ENCODE data around the gene CARD18.

Gene CARD18

DNA sequence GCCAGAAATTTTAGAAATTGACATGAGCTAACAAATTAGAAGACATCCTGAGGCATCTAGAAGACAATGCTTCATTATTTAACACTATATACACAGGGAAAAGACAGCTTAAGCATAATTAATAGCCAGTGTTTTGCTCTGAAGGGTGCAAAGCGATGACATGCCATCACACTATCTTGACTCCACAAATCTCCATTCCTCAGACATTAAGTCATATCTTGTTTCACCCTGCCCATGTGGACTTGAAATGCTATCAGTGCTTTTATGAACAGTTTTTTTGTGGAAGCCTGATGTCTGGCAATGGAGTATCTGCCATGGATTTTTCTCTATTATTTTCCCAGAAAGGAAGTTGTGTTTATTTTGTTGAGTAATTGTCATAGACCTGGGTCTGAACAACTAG lies 2.3 kb downstream of the CARD18 start:
- Histone ChIP-seq H3K4me3 (ENCODE audit: low read depth, low read length) (no peak overlapping the region), H3K36me3 (ENCODE audit: control insufficient read depth in 2 of 2, insufficient read depth in 1 of 2, low read length in 2 of 2) (no peaks in the 10 kb centered on the region), H3K9me3 (ENCODE audit: control insufficient read depth, insufficient read depth, low read depth, low read length) (no peaks in the 10 kb centered on the region), H3K27ac (ENCODE audit: extremely low read depth, low read depth, low read length) (no peak overlapping the region), H3K4me1 (ENCODE audit: control insufficient read depth, insufficient read depth, low read length) (no peaks in the 10 kb centered on the region)
- ChIA-PET CTCF (interaction anchor here (0.8 kb wide), 1 partner anchor 12 kb away, joined by 4 read pairs; no protein-coding TSS in a partner anchor), POLR2A (no interaction called here)
- TF ChIP-seq, protein P1, sequence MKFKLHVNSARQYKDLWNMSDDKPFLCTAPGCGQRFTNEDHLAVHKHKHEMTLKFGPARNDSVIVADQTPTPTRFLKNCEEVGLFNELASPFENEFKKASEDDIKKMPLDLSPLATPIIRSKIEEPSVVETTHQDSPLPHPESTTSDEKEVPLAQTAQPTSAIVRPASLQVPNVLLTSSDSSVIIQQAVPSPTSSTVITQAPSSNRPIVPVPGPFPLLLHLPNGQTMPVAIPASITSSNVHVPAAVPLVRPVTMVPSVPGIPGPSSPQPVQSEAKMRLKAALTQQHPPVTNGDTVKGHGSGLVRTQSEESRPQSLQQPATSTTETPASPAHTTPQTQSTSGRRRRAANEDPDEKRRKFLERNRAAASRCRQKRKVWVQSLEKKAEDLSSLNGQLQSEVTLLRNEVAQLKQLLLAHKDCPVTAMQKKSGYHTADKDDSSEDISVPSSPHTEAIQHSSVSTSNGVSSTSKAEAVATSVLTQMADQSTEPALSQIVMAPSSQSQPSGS (tag by site-specific recombination; IDR thresholded peaks at IDR 0.05; ENCODE audit: low read depth) = no peak
- no peak for TF ChIP-seq ZNF670 (tag by site-specific recombination; IDR thresholded peaks at IDR 0.05; ENCODE audit: low read depth)
- no peak for TF ChIP-seq ZNF155 (tag by site-specific recombination; IDR thresholded peaks at IDR 0.05)
- TF ChIP-seq, protein P2, sequence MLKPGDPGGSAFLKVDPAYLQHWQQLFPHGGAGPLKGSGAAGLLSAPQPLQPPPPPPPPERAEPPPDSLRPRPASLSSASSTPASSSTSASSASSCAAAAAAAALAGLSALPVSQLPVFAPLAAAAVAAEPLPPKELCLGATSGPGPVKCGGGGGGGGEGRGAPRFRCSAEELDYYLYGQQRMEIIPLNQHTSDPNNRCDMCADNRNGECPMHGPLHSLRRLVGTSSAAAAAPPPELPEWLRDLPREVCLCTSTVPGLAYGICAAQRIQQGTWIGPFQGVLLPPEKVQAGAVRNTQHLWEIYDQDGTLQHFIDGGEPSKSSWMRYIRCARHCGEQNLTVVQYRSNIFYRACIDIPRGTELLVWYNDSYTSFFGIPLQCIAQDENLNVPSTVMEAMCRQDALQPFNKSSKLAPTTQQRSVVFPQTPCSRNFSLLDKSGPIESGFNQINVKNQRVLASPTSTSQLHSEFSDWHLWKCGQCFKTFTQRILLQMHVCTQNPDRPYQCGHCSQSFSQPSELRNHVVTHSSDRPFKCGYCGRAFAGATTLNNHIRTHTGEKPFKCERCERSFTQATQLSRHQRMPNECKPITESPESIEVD (tag by site-specific recombination; IDR thresholded peaks at IDR 0.05) = no peak
- TF ChIP-seq ZNF677 (tag by site-specific recombination; IDR thresholded peaks at IDR 0.05) = no peak
- no peak for TF ChIP-seq ZNF555 (tag by site-specific recombination; conservative IDR thresholded peaks at IDR 0.05)
- TF ChIP-seq ZBTB48 (tag by site-specific recombination; IDR thresholded peaks at IDR 0.05) = no peak
- TF ChIP-seq ZNF114 (tag by site-specific recombination; IDR thresholded peaks at IDR 0.05) = no peak
- TF ChIP-seq ZNF202 (tag by site-specific recombination; IDR thresholded peaks at IDR 0.05; ENCODE audit: borderline replicate concordance) = no peak
- no peak for TF ChIP-seq ZBTB7A (tag by site-specific recombination; IDR thresholded peaks at IDR 0.05; ENCODE audit: low read depth)
- TF ChIP-seq ZIC2 (tag by site-specific recombination; IDR thresholded peaks at IDR 0.05) = no peak
- no peak for TF ChIP-seq ZNF248 (tag by site-specific recombination; IDR thresholded peaks at IDR 0.05)
- TF ChIP-seq, protein P3, sequence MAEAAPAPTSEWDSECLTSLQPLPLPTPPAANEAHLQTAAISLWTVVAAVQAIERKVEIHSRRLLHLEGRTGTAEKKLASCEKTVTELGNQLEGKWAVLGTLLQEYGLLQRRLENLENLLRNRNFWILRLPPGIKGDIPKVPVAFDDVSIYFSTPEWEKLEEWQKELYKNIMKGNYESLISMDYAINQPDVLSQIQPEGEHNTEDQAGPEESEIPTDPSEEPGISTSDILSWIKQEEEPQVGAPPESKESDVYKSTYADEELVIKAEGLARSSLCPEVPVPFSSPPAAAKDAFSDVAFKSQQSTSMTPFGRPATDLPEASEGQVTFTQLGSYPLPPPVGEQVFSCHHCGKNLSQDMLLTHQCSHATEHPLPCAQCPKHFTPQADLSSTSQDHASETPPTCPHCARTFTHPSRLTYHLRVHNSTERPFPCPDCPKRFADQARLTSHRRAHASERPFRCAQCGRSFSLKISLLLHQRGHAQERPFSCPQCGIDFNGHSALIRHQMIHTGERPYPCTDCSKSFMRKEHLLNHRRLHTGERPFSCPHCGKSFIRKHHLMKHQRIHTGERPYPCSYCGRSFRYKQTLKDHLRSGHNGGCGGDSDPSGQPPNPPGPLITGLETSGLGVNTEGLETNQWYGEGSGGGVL (tag by site-specific recombination; IDR thresholded peaks at IDR 0.05) = no peak
- TF ChIP-seq ZNF660 (tag by site-specific recombination; IDR thresholded peaks at IDR 0.05) = no peak
- TF ChIP-seq HOXD13 (CRISPR knock-in tag; IDR thresholded peaks at IDR 0.05; ENCODE audit: borderline replicate concordance) = no peak

DNA sequence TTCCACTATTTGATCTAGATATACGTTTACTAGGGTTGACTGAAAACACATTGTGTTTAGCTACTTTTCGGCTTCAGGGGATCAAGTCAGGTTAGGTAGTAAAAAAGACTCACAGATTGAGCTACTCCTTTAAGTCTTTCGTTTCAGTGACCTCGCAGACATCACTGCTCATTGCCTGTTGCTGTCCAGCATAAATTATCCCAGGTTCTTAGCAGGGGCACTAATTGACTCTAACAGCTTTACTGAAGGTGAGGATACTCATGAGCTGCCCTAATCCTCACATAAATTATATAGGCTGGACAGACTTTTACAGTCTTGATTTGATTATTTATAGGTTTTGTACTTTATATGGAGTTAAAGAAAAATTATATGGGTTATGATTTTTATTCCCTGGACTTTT lies 3.7 kb downstream of the CARD18 start:
- Histone ChIP-seq H3K27ac (ENCODE audit: extremely low read depth, low read depth, low read length) (no peak overlapping the region), H3K9me3 (ENCODE audit: control insufficient read depth, insufficient read depth, low read depth, low read length) (no peaks in the 10 kb centered on the region), H3K4me3 (ENCODE audit: low read depth, low read length) (no peak overlapping the region), H3K4me1 (ENCODE audit: control insufficient read depth, insufficient read depth, low read length) (no peaks in the 10 kb centered on the region), H3K36me3 (ENCODE audit: control insufficient read depth in 2 of 2, insufficient read depth in 1 of 2, low read length in 2 of 2) (no peaks in the 10 kb centered on the region)
- ChIA-PET CTCF (interaction anchor here (0.9 kb wide), 1 partner anchor 725 kb away, joined by 5 read pairs; no protein-coding TSS in a partner anchor), POLR2A (no interaction called here)
- TF ChIP-seq, protein P4, sequence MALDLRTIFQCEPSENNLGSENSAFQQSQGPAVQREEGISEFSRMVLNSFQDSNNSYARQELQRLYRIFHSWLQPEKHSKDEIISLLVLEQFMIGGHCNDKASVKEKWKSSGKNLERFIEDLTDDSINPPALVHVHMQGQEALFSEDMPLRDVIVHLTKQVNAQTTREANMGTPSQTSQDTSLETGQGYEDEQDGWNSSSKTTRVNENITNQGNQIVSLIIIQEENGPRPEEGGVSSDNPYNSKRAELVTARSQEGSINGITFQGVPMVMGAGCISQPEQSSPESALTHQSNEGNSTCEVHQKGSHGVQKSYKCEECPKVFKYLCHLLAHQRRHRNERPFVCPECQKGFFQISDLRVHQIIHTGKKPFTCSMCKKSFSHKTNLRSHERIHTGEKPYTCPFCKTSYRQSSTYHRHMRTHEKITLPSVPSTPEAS (tag by site-specific recombination; IDR thresholded peaks at IDR 0.05) = no peak
- TF ChIP-seq ZNF544 (tag by site-specific recombination; IDR thresholded peaks at IDR 0.05) (no peak), ZNF555 (tag by site-specific recombination; conservative IDR thresholded peaks at IDR 0.05) (no peak), WT1 (tag by site-specific recombination; IDR thresholded peaks at IDR 0.05) (no peak), ZNF354C (tag by site-specific recombination; IDR thresholded peaks at IDR 0.05; ENCODE audit: borderline replicate concordance, low read depth) (no peak)
- TF ChIP-seq, protein P5, sequence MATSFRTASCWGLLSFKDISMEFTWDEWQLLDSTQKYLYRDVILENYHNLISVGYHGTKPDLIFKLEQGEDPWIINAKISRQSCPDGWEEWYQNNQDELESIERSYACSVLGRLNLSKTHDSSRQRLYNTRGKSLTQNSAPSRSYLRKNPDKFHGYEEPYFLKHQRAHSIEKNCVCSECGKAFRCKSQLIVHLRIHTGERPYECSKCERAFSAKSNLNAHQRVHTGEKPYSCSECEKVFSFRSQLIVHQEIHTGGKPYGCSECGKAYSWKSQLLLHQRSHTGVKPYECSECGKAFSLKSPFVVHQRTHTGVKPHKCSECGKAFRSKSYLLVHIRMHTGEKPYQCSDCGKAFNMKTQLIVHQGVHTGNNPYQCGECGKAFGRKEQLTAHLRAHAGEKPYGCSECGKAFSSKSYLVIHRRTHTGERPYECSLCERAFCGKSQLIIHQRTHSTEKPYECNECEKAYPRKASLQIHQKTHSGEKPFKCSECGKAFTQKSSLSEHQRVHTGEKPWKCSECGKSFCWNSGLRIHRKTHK (tag by site-specific recombination; IDR thresholded peaks at IDR 0.05) = no peak
- TF ChIP-seq, protein P6, sequence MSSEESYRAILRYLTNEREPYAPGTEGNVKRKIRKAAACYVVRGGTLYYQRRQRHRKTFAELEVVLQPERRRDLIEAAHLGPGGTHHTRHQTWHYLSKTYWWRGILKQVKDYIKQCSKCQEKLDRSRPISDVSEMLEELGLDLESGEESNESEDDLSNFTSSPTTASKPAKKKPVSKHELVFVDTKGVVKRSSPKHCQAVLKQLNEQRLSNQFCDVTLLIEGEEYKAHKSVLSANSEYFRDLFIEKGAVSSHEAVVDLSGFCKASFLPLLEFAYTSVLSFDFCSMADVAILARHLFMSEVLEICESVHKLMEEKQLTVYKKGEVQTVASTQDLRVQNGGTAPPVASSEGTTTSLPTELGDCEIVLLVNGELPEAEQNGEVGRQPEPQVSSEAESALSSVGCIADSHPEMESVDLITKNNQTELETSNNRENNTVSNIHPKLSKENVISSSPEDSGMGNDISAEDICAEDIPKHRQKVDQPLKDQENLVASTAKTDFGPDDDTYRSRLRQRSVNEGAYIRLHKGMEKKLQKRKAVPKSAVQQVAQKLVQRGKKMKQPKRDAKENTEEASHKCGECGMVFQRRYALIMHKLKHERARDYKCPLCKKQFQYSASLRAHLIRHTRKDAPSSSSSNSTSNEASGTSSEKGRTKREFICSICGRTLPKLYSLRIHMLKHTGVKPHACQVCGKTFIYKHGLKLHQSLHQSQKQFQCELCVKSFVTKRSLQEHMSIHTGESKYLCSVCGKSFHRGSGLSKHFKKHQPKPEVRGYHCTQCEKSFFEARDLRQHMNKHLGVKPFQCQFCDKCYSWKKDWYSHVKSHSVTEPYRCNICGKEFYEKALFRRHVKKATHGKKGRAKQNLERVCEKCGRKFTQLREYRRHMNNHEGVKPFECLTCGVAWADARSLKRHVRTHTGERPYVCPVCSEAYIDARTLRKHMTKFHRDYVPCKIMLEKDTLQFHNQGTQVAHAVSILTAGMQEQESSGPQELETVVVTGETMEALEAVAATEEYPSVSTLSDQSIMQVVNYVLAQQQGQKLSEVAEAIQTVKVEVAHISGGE (tag by site-specific recombination; conservative IDR thresholded peaks at IDR 0.05; ENCODE audit: low read depth) = no peak

All from HEK293 (cell line).